Adrenal gland (tissue), 5 donors: ENCODE measurements around the gene UACA.
"Not testable (repeated sequence)": the region's sequence is repeated elsewhere in the genome, so short reads cannot be mapped to it uniquely, and the experiment has no call there.

ENCODE experiments used
- CTCF ChIP-seq, 6 experiments: fragments of 450-650 bp in 4 of 6; fragments of 200-600 bp in 2 of 6; sonication (generic) in 1 of 6; IDR thresholded peaks; 1 replicate in 5 of 6; 2 replicates in 1 of 6; pipeline versions ENCODE4 v1.5.1 to v1.8.0; 2016 to 2021; ENCODE audit warnings: antibody characterized with exemption in 6 of 6, mild to moderate bottlenecking in 2 of 6, moderate library complexity in 1 of 6
- POLR2A ChIP-seq, 2 donors: fragments of 450-650 bp; IDR thresholded peaks; one replicate each; pipeline ENCODE4 v1.6.1; 2017; ENCODE audit warnings: antibody characterized with exemption in 2 of 2, mild to moderate bottlenecking in 2 of 2, moderate library complexity in 1 of 2
- donor health status: DM: no; HTN: no; CAD: no.

GRCh38 chr15:70735040-70735439 is 28.3 kb downstream of the UACA start:
- TF ChIP-seq POLR2A, CTCF (IDR thresholded peaks at IDR 0.05): not testable (repeated sequence)
